Globus pallidus (tissue), 1 donor: ENCODE measurements around the gene DGLUCY.
"Not testable (repeated sequence)": the region's sequence is repeated elsewhere in the genome, so short reads cannot be mapped to it uniquely, and the experiment has no call there.

ENCODE experiments used
- DNase-seq: peaks from one replicate; pipeline ENCODE4 v3.0.0-alpha.2; 2015; ENCODE audit warnings: low spot score

DGLUCY gene

DNA sequence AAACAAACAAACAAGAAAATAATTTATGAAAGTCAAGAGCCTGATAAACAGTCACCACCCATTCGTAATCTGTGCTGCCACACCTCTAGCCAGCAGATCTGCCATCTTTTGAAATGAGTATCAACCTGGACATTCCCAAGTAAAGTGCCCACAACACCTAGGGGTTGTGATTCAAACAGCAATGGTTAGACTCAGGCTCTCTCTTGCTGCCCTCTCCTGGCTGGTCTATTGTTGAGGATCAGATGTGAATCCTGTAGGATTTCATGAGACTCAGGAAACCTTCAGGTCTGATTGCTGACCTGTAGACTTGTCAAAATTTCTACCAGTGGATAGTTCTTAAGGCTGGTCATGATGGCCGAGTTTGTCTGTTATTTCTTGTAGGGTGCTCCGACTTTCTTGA, 26.8 kb downstream of the DGLUCY start:
- peak; percentile 59 for DNase-seq

DNA sequence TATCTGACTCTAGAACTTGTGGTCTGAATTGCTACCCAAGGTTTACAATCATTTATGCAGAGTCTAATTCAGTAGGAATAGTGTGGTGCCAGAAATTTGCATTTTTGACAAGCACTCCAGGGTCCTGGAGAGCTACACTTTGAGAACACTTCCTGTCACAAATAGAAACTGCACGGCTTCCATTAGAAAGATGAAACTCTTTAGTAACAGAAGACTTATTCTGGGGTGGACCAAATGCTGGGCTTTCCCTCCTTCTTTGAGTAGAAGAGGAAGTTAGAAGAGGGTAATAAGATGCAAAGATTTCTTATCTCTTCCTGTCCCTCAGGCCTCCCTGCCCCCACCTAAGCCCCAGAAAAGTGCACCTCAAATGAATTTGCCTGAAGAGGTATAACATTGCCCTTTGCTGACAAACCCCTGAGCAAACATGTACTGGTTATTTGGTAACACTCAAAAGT, 28.4 kb downstream of the DGLUCY start:
- DNase-seq, result no peak

DNA sequence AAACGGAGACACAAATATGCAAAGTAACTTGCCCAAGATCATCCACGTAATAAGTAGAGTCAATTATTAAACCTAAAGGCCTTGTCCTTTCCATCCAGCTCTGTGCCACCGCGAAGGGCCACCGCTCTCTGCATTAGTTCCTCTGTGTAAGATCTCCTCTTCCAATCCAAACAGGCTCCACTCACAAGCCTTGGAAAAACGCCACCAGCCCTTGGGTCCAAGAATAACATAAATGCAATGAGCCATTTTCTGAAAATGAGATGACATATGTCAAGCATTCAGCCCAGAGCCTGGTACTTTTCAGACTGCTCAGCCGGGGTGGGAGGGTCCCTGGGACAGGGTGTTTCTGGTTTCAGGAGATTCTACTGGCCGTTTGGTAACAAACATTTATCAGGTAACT, 30.0 kb downstream of the DGLUCY start:
- DNase-seq, result no peak

DNA sequence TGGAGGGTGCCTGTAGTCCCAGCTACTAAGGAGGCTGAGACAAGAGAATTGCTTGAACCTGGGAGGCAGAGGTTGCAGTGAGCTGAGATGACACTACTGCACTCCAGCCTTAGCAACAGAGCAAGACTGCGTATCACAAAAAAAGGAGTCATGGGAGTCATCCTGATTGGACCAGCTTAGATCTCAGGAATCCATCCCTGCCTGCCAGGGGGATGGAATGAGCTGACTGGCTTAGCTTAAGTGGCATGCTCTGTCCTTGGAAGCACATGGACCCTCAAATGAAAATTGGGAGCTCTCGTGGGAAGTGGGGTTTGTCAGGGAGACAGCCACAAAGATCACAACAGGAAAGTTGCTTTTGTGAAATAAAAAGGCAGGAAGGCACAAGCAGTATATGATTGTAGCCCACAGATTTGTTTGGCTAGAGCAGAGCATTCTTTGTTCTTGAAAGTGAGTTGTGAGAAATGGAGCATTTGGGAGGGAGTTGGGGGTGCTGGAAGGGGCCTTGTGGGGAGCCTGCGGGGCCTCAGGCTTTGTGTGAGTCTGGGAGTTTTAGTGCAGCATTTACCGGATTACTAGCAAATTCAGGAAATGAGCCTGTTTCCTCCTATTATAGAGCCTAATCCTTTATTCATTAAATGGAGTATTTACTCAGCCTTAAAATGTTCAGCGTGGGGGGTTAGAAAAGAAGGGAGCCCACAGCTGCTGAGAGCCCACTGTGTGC, 30.7 kb downstream of the DGLUCY start:
- no peak for DNase-seq

DNA sequence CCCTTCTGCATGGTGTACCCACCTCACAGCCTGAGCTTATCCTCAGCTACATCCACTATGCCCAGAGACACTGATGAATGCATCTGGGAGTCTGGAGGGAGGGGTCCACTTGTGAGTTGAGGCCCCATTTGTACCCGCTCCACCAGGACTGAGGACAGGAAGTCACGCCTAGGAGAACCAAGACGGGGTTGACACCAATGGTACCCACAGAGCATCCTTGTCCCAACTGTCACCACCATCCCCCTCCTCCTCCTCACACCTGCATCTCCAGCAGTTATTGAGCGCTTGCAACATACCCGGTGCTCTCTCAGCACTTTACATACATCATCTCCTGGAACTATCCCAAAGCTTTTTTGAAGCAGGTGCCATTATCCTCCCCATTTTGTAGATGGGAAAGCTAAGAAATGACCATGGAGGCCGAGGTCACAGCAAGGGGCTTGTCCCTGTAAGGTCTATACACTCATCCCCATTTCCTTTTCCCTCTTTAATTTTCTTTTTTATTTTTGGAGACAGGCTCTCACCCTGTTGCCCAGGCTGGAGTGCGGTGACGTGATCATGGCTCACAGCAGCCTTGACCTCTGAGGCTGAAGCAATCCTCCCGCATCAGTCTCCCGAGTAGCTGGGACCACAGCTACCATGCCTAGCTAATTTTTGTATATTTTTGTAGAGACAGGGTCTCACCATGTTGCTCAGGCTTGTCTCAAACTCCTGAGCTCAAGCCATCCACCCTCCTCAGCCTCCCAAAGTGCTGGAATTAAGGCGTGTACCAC, 31.7 kb downstream of the DGLUCY start:
- no peak for DNase-seq

DNA sequence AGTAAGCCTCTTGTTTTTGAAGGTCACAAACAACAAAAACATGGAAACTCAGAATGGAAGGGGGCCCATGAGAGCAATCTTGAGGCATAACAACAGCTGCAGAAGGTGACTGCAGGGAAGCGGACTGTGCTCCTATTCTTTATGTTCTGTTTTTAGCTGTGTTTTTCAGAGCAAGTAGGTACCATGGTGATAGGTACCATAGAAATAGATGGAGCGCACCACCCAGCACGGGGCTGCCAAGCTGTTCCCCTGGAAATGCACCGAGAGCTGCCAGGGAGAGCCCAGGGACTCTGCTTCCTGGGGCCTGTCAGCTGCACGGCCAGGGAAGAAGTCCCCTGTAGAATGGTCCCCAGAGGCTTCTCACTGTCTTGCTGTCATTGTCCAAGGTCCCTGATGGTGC, 32.8 kb downstream of the DGLUCY start:
- DNase-seq, result no peak

DNA sequence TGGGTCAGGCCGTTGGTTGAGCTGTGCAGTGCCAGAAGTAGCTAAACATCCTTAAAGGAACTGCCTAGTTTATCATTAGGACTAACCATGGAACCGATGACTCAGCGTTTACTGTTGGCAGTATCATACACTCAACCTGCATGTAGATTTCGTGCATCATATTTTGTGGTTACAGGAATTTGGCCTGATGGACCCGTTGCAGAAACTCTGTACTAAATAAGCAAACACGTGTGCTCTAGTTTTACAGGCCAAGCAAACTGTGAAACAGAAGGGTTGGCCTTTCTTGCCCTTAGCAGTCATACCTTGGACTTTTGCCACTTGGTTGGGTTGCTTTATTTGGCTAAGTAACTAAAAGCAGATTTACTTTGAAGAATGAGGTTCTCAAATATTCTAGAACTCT, 35.6 kb downstream of the DGLUCY start:
- DNase-seq, result no peak

DNA sequence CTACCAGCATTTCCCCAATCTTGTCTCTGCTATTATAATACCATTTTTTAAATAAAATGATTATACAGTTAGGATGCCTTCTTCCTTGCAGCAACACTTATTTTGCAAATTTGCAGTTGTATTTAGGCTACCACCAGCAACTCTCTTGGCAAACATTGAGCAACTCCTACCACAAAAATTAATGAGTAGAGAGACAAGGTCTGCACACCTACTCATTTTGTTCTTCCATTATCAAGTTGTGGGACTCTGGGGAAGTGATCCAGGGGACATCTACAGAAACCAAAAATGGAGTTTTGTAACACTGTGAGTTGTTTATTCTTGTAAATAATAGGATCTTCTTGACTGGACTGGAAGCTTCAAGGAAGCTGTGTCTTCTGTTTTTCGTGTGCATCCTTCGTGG, 38.6 kb downstream of the DGLUCY start:
- no peak for DNase-seq

DNA sequence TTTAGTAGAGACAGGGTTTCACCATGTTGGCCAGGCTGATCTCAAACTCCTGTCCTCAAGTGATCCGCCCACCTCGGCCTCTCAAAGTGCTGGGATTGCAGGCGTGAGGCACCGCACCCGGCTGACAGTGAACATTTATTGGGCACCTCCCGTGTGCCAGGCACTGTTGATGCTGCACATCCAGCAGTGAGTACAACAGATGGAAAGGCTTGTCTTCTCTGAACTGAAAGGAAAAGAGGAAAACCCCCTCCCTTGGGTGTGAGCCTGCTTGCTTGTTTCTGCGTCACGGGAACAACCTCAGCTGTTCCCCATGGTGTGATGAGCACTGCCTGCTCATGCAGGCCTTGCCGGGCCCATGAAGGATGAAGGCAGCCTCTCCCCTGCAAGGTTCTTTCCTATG, 39.5 kb downstream of the DGLUCY start:
- DNase-seq, result no peak

DNA sequence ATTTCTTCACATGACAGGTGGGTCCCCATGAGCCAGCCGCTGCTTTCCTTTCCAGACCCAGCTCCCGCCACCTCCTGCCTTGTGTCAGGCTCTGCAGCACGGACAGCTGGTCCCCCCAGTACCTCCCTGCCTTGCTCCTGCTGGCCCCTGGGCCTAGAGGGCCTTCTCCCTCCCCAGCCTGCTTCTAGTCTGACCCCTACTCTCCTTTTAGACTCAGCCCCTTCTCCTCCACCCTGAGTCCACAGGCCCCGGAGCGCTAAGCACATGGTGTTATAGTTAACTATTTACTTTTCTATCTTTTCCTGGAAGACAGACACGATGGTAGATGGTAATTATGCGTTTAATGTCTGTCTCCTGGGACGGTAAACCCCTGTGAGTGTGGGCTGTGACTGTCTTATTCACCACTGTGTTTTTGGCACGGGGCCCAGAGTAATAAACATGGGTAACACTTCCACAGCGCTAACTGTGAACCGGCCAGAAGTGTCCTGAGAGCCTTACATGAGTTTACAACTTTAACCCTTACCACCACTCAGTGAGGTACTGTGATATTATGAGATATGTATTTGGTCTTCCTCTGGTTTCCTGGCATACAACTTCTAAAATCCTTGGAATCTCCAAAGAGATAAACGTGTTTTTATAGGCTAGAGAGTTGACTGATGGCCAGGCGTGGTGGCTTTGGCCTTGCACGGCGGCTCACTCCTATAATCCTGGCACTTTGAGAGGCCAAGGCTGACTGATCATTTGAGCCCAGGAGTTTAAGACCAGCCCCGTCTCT, 41.2 kb downstream of the DGLUCY start:
- DNase-seq, result no peak

DNA sequence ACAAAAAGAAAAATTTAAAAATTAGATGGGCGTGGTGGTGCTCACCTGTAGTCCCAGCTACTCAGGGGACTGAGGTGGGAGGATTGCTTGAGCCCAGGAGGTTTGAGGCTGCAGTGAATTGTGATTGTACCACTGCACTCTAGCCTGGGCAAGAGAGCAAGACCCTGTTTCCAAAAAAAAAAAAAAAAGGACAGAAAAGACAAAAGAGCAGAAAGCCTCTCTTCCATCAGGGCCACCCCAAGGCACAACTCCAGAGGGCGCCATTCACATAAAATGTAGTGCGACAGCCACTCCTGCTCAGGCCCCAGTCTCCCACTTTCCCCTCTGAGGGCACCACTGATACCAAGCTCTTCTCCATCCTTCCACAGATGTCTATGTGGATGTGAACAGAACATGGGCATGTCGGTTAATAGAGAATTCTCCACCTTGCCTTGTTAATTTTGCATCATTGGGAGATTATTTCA, 41.8 kb downstream of the DGLUCY start:
- no peak for DNase-seq

DNA sequence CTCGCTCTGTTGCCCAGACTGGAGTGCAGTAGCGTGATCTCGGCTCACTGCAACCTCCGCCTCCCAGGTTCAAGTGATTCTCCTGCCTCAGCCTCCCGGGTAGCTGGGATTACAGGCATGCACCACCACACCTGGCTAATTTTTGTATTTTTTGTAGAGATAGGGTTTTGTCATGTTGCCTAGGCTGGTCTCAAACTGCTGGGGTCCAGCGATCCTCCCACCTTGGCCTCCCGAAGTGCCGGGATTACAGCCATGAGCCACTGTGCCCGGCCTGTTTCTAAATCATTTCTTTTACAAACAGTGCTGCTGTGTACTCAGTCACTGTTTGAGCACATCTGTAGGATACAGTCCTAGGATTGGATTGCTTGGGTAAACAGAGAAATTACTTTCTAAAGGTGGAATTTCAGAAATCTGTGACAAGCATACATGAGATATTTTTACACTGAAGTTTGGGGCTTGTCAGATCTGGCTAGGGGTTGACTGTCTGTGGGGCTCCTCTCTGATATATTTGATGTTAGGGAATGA, 42.3 kb downstream of the DGLUCY start:
- not testable (repeated sequence) for DNase-seq

DNA sequence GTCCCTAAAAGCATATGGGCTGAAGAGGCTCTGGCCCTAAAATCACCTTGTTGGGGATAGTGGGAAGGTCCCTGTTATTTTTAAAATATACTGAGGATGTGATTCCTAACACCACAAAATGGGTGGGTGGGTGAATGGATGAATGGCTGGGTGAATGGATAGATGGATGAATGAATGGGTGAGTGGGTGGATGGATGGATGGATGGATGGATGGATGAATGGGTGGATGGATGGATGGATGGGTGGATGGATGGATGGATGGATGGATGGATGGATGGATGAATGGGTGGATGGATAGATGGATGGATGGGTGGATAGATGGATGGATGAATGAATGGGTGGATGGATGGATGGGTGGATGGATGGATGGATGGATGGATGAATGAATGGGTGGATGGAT, 43.0 kb downstream of the DGLUCY start:
- not testable (repeated sequence) for DNase-seq

DNA sequence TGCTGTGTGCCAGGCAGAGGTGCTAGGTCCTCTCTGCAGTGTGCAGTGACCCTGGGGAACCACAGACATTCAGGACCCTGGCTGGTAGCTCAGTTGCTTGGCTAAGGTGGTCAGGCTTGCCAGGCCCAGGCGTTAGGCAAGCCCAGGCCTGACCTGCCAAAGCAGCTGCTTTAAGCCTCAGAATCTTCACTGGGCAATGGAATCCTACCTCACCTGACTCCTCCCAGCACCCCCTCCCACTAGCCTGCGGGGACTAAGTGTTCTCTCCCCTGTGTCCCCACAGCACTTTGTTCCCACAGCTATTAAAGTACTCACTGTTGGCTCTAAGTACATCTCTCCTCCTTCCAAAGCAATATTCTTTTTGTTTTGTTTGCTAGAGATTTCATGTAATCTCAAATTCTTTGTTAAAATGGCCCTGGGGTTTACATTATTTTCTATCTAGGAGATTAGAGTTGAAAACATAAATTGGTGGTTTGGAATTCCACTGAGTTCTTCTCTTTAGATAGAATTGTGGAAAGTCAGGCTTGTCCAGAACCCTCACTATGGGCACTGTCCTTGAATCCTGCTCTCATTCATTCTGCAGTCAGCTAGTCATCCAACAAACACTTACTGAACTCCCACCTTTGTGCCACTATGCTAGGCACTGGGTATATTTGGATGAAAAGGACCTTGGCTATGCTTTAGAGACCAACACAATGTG, 44.4 kb downstream of the DGLUCY start:
- no peak for DNase-seq

DNA sequence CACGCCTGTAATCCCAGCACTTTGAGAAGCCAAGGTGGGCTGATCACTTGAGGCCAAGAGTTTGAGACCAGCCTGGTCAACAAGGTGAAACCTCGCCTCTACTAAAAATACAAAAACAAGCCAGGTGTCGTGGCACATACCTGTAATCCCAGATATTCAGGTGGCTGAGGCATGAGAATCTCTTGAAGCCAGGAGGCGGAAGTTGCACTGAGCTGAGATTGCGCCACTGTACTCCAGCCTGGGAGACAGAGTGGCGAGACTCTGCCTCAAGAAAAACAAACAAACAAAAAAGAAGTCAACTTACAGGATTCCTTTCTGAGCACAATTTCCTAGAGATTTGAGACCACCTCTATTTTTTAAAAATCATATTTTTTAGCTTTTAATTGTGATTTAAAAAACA, 45.3 kb downstream of the DGLUCY start:
- DNase-seq, result no peak

DNA sequence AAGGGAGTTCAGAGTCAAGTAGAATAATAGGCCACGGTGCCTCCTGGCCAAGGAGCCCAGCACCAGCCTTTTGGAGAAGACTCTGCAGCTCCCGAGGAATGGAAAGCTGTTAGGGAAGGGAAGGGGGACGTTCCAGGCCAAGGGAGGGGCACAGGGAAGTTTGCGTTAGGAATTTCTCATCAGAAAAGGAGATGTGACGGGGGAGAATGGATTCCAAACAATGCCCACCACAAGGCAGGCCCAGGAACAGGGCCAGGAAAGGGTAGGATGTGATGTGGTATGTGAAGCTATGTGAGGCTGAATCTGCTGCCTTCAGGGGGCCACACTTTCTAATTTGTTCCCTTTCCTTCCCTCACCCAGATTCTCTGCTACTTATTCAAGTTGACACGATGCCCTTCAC, 46.0 kb downstream of the DGLUCY start:
- no peak for DNase-seq

DNA sequence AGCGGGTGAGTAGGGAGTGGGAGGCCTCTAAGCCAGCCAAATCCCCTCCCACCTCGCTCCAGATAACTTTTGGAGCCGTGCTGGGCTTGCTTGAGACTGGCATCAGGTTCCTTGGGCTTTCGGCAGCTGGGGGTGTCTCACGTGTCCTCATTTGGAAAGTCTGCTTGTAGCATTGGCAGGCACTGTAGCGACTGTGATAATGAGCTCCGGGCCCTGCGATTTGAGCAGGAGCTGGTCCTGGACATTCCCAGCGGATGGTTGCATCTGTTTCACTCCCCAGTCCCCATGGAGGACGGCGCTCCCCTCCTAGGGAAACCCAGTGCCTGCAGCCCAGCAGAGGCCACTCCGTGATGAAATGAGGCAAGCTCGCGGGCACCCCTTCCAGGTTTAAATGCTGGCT, 49.4 kb downstream of the DGLUCY start:
- no peak for DNase-seq

DNA sequence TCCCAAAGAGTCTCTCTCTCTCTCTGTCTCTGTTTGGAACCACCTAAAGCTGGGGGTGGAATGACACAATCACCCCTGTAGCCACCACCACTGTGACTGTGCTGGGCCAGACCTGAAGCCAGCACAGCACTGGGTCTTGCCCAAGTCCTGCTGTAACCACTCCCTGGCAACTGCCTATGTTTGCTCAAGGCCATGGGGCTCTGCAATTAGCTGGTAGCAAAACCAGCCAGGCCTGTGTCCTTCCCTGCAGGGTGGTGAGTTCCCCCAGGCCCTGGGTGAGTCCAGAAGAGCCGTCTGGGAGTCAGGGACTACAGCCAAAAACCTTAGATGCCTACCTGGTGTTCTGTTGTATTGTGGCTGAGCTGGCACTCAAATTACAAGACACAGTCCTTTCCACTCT, 50.8 kb downstream of the DGLUCY start:
- no peak for DNase-seq

DNA sequence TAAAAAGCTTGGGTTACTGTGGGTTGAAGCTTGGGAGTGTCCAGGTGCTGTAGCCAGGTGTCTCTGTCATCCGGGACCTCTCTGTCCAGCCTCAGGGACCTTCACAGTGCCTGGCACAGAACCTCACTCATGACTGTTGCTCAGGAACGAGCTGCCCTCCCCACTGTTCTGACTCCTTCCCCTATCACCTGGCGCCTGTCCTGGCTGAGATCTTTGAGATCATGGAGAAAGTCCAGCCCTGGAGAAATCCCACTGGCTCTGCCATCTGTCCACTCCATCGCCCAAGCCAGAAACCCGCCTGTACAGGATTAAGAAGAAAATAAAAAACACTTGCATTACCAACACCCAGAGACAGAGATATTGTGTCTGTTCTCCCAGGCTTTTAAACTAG, 53.5 kb downstream of the DGLUCY start:
- DNase-seq, result no peak

DNA sequence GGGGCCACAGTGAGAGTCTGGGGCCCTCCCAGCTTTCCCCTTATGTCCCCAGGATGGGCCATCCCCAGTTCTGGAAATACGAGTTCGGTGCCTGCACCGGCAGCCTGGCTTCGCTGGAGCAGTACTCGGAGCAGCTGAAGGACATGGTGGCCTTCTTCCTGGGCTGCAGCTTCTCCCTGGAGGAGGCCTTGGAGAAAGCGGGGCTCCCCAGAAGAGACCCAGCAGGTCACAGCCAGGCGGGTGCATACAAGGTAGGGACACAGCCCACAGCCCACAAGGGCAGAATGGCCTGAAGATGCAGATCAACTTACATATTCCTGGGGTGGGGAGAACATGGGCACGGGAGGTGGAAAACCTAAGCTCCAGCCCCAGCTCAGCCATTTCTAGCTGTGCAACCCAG, 56.1 kb downstream of the DGLUCY start:
- no peak for DNase-seq

DNA sequence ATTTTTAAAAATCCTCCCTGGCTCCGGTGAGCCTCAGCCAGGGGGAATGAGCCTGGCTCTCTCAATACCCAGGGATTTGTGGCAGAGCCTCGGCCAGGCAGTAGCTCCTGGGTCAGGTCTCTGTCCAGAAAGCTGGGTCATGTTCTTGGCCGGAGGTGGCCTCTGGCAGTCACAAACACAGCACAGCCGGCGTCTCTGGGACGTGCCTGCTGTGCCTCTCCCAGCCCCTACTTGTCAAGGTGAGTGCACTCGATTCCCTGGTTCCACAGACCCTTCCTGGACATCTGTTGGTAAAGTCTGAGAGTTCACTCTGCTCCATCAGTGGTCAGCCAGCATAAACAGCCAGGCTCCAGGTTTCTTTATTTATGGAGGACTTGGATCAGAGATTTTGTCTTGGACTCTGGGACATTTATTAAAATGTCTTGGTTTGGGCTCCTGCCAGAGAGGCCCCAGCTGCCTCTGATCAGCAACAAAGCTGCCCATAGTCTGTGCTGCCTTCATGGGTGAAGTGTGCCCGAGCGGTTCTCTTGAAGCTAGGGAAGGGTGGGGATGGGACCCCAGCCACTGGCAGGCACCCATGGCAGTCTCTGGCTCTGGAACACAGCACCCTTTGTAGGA, 56.7 kb downstream of the DGLUCY start:
- peak; percentile 74 for DNase-seq
